T47D (cell line): ENCODE results near the gene ELP2.

Experiments used
- DNase-seq, 2 experiments: peaks; one replicate each; pipeline versions ENCODE4 v3.0.0 to v3.0.0-alpha.2; 2011 to 2012; ENCODE audit warnings: low read depth in 1 of 2, low spot score in 1 of 2
- JUND ChIP-seq: IDR thresholded peaks from 2 replicates; pipeline ENCODE4 v1.6.1; 2012; ENCODE audit warnings: low read depth
- in situ Hi-C: cut with HindIII; loops from 2 replicates; pipeline ENCODE4 v1.10.0; 2016; ENCODE audit warnings: low sequenced_read_pairs, low pct_unique_long_range_greater_than_20kb

ELP2 gene

DNA sequence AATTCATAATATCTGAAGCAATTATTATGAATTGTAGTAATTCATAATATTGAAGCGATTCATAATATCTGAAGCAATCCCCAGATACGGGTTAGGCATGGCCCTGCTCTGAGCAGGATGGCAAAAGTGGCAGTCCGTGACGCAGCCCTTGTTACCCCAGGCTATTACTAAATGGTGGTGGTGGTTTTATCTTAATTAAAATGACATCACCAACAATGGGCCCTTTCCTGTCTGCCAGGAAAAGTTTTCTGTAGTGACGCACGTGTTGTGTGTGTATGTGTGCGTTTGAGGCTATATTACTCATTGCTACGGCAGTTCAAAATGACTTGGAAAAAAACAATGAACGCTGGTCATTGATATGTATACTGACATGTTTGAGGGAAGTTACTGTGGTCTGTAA lies 47.0 kb downstream of the ELP2 start:
- no peak for DNase-seq
- TF ChIP-seq JUND = no peak
- in situ Hi-C loops = no loop called here

DNA sequence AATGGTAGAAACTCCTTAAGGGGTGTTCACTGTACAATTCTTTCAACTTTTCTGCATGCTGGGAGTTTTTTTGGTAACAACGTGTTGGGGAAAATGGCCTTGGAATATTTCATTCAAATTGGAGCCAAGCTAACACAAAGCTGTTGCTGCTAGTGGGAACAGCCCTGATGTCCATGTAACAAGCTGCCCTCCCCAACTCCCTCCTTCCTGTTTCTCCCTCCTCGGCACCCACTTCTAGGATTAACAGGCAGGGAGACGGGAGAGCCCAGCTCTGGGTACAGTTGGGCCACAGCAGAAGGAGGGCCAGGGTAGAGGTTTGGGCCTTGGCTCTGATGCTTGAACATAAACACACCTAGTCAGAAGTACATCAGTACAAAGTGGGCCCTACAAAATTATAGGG lies 48.2 kb downstream of the ELP2 start:
- no peak for DNase-seq
- in situ Hi-C loops = no loop called here
- TF ChIP-seq JUND = no peak

DNA sequence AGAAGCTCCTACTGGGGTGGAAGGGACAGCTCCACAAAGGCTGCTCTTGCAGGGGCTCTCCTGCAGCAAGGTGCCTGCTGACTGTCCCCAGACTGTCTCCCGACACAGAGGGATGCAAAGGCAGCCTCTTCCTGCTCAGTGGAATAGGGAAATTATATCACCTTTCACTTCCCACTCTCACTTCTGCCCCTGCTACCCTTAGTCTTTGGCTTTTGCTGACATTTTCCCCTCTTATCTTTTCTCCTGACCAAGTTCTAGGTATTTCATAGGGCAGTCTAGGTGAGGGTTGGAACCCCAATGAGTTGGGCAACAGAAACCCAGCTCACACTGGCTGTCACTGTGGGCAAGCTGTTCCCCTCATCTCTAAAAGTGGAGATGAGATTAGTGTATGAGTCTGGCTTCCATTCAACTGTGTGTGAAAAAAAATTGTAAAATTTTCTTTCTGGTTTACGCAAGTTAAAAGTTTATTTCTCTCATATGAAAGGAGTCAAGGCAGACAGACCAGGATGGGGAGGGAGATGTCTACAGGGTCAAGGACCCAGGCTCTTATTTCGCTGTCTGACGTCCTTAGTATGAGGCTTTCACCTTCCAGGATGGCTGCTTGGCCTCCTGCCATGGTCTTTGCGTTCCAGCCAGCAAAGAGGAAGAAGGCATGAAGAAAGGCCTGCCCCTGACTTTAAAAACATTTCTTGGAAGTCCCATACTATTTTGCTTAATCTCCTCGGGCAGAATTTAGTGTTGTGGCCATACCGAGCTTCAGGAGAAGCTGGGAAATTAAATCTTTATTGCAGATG lies 50.1 kb downstream of the ELP2 start:
- in situ Hi-C loops = no loop called here
- TF ChIP-seq JUND = no peak
- no peak for DNase-seq

DNA sequence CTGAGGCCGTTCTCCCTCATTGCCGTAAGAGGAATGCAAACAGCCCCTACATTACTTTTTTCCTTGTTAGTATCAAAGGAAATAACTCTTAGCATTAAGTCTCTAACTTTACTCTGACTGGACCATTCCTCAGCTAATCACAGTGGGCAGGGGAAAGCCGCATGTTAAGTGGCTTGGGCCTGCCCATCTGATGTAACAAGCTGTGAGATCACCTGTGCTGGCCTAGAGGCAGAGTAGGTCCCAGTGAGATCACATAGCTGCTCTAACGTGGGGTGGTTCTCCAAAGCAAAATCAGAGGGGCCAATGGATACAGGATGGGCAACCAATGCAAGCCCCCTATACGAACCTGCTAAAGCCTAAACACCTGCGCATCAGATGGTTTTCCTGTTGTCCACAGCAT lies 51.7 kb downstream of the ELP2 start:
- no peak for DNase-seq
- no peak for TF ChIP-seq JUND
- in situ Hi-C loops = no loop called here

DNA sequence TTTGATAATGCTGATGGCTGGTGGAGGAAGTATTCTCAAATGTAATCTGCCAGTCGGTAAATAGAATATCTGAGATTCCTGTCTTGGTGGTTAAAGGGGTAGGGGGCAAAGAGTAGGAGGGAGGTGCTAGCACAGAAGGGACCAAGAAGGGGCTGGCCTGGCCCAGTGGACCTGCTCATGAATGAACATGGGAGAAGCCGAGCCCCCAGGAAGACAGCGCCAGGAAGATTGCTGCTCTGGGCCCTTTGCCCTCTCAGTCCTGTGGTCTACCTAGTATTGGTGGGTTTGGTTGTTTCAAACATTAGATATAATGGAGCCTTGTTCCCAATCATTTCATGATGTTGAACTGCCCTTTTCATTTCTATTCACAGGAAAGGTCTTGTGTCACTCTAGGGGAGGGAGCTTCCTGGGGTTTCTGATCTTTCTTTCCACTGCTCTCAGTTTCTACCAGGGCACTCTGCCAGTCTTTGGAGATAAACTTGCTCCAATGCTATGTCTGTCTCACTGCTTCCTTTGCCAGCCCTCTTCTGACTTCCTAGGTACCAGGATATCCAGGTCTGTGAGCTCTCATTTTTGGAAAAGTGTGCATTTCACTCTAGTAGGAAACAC lies 52.3 kb downstream of the ELP2 start:
- TF ChIP-seq JUND = no peak
- no peak for DNase-seq
- in situ Hi-C loops = no loop called here

DNA sequence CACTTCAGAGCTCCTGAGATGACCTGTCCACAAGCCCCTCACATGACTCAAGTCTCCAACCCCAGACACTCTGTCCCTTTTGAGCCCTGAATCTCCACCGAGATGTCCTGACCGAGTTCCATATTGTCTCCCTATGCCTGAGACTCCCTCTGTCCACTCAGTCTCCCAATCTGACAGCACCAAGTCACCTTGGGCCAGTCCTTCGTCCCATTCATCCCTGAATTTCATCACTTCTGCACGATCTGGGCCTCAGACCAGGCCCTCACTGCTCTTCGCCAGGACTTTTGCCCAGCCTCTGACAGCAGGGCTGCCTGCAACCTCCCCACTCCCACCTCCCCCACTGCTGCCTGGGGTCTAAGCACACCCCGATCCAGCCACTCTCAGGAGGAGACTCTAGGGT lies 53.3 kb downstream of the ELP2 start:
- no peak for DNase-seq
- in situ Hi-C loops = no loop called here
- no peak for TF ChIP-seq JUND

DNA sequence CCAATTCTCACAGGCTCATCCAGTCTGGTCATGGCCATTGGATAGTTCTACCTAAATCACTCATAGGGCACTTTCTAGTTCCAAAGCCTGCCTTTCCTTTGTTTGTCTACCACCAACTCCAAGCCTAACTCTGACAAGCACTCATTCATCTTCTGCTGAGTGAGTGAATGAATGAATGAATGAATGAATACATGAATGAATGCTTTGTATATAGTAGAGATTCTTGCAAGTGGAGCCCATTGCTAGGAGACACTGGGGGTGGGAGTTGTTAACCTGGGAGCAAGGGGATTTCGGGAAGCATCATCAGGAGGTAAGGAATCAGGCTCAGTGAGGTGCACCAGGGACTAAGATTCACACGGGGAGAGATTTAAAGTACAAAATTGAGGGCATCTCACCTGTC lies 54.3 kb downstream of the ELP2 start:
- DNase-seq = no peak
- in situ Hi-C loops = no loop called here
- TF ChIP-seq JUND = no peak

DNA sequence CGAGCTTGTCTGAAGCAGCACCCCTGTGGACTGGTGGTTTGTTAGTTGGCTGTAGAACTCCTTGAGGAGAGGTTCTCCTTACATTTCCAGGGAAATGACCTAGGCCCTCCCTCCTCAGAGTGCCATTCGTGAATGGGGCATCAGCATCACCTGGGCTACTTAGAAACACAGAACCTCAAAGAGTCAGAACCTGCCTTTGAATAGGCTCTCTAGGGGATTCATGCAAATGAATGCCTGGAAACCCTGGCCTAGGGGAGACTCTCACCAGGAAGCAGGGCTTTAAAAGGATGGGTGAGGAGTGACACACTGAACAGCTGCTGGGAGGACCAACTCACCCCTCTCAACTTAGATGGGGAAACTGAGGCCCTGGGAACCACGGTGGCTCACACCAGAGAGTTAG lies 55.5 kb downstream of the ELP2 start:
- in situ Hi-C loops = no loop called here
- no peak for TF ChIP-seq JUND
- DNase-seq = no peak

DNA sequence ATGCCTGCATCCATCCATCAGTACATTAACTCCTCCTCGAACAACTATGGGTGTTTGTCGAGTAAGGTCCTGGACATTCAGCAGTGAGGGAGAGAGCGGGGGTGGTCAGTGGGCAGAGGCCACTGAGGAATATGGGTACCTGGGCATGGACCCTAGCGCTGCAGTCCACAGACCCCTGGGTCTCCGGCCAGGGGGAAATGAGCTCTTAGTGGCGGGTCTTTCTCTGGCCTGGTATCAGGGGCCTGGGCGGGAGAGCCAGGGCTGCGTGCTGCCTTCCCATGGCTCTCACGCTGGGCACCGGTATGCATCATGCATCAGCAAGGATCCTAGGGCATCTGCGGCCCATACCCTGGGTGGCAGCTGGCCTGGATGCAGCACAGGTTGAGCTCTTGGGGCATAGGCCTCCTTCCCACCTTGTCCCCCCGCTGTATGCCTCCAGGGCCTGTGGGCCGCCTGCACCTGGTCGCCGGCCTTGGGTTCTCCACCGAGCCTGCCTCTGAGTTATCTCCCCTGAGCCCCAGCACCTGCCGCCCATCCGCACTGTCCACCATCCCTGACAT lies 56.3 kb downstream of the ELP2 start:
- in situ Hi-C loops = no loop called here
- no peak for TF ChIP-seq JUND
- no peak for DNase-seq

DNA sequence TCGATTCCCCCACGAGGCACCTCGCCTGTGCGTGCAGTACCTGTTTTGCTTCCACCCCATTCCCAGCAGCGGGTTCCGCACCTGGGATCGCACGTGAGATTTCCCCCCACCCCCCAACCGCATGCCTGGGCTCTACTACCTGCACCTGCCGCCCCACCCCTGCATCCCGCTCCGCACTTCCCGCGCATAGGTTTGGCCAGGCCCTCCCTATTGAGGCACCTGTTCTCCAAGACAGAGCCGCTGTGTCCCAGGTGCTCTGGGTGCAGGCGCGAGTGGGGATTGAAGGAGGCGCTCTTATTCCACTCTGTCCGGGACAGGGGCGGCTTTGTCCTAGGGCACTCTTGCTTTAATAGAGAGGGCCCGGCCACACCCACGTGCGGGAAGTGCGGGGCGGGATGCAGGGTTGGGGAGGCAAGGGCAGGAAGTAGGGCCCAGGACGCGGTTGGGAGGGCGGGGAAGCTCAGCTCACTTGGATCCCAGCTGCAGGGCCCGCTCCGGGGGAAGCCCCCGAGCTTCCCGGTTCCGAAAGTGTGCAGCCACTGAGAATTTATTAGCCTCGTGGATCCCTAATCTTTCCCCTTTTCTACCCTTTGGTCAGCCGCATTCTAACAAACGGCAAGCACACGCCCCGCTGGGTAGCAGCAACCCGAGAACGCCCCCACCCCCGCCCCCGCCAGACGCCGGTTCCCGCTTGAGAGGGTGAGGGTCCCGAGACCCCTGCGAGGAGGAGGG lies 56.9 kb downstream of the ELP2 start:
- in situ Hi-C loops = no loop called here
- DNase-seq = peak; percentile 35 to 55
- no peak for TF ChIP-seq JUND

DNA sequence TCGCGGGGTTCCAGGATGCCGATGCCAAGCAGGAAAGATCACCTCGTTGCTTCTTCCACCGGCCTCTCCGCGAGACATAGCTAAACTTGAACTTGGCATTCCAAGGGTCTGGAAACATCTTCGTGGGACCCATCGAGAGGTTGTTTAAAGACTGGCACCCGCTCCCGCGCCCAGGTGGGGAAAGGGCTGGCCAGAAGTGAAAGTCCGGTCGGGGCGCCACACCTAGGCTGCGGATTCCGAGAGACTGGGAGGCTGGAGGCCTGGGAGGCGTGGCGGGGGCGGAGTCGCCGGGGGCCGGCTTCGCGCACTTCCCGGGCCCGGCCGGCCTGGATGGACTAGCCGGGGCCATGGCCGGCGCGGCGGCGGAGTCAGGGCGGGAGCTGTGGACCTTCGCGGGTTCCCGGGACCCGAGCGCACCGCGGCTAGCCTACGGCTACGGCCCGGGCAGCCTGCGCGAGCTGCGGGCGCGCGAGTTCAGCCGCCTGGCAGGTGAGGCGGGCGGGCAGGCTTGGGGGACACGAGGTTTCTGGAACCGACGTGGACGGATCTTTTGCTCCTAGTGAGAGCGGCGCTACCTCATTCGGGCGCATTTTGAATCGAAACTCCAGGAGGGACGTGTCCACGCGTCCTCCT lies 57.6 kb downstream of the ELP2 start, which contains the start of gene MOCOS:
MOCOS (plus strand) TSS at position 305 of the 633 bp plus-strand sequence; CDS start at position 348, 43 bp downstream.
- no peak for TF ChIP-seq JUND
- peak; percentile 79 to 92 for DNase-seq
- in situ Hi-C loops = no loop called here

DNA sequence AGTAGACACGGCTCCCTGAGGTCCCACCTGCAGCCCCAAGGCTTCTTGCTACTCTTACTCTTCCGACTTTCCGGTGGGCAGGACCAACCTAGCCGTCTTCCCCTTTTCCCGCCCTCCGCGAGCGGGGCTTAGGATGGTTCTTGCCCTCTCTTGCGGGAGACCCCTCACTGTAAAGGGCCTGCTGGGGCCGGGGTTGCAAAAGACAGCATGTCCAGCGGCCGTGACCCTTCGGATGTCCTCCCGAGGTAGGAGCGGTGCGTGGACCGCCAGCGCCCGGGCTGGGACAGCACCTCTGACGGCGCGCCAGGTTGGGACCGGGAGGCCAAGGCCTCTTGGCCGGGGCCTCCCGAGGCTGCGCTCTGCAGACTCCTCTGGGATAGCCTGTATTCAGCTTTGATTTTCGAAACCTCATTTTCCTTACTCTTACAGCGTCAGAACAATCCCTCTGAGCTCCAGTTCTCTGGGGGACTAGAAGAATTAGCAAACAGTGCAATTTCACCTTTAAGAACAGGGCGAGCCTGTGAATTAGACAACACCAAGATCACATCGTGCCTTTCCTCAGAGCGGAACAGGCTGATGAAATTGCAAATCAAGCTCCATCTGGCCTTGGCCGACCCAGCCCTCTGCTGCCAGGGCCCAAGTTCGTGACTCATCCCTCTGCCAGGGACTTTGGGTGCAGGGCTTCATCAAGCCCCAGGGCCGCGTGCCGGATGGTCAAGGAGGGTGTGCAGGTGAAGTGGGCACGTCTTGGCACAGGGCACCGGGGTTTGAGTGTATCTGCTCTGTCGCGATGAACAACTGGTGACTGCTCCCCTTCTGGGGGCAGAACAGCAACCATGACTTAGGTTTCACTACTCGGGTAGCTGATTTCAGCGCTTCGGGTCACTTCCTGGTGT lies 58.4 kb downstream of the ELP2 start:
- TF ChIP-seq JUND = no peak
- peak in 1 of 2 experiments; percentile 30 for DNase-seq
- in situ Hi-C loops = no loop called here
